Measurements from ENCODE around the gene IYD. TPM values are rescaled to one million over a fixed set of nuclear protein-coding genes. Genes with fewer than 3 reads are reported as not detected.

Gene IYD
- total and polyA plus RNA-seq, 9 of the 15 experiments (the other 6 are each of a cell fraction or from before 2014, with no cell fraction given) = not detected

GRCh38 chr6:150347845-150348244 lies 21.0 kb upstream of the IYD start:
- Histone ChIP-seq H2AFZ (ENCODE audit: low read depth, low read length) (no peak overlapping the region), H3K4me3 (no peak overlapping the region), H3K27ac (ENCODE audit: extremely low read depth, low read depth, low read length) (no peak overlapping the region), H3K79me2 (ENCODE audit: control insufficient read depth, insufficient read depth, low read length) (no peaks in the 10 kb centered on the region), H3K4me2 (ENCODE audit: insufficient read depth, low read length) (no peak overlapping the region), H3K36me3 (ENCODE audit: control insufficient read depth, insufficient read depth, low read length) (no peaks in the 10 kb centered on the region), H3K4me1 (replicated peaks in 1 of 2; ENCODE audit: control insufficient read depth in 2 of 2, insufficient read depth in 2 of 2, low read length in 2 of 2) (no peaks in the 10 kb centered on the region), H3K27me3 (ENCODE audit: control insufficient read depth in 2 of 2, insufficient read depth in 2 of 2, low read length in 2 of 2) (peaks cover 15 to 18% of the 10 kb centered on the region in 2 experiments; a peak in 4 of 5 replicates), H3K9me3 (replicated peaks; ENCODE audit: control insufficient read depth, insufficient read depth, low read depth, low read length) (no peaks in the 10 kb centered on the region), H3K9me1 (ENCODE audit: control insufficient read depth, insufficient read depth, low read length) (no peaks in the 10 kb centered on the region), H3K9ac (ENCODE audit: insufficient read depth in 1 of 2, low read depth in 2 of 2, low read length in 2 of 2) (no peak overlapping the region), H4K20me1 (replicated peaks; ENCODE audit: control insufficient read depth, insufficient read depth, low read length) (no peaks in the 10 kb centered on the region)
- no TSS peak for BruUV-seq (replicated peaks)
- in situ Hi-C loops (cut with MboI) = no loop called here
- DNase-seq (ENCODE audit: extremely low read depth in 1 of 4, low spot score in 3 of 4) (no peak), ATAC-seq (no peak), FAIRE-seq (no peak)
- 9% methylated on average over 5 of the region's 5 CpGs for WGBS (ENCODE audit: insufficient coverage, low coverage, missing lambda C conversion rate)
- TF ChIP-seq SPI1 (IDR thresholded peaks at IDR 0.05; ENCODE audit: borderline replicate concordance, low read depth, low read length) (peak; percentile 23; the same call in 1 of the 2 replicates), KLF16 (IDR thresholded peaks at IDR 0.05) (no peak)
- CTCF ChIA-PET (ENCODE audit: low intra/inter-chr PET ratio) = no interaction called here
- POLR2A ChIA-PET = no interaction called here
- intact Hi-C loops (cut with micrococcal nuclease) = no loop called here

- Histone ChIP-seq H3K27me3 (ENCODE audit: control insufficient read depth in 2 of 2, insufficient read depth in 2 of 2, low read length in 2 of 2) (peaks cover 15 to 17% of the 10 kb centered on the region in 2 experiments; a peak in 4 of 5 replicates), H3K79me2 (ENCODE audit: control insufficient read depth, insufficient read depth, low read length) (no peaks in the 10 kb centered on the region), H2AFZ (ENCODE audit: low read depth, low read length) (no peak overlapping the region), H3K27ac (ENCODE audit: extremely low read depth, low read depth, low read length) (no peak overlapping the region), H3K36me3 (ENCODE audit: control insufficient read depth, insufficient read depth, low read length) (no peaks in the 10 kb centered on the region), H4K20me1 (replicated peaks; ENCODE audit: control insufficient read depth, insufficient read depth, low read length) (no peaks in the 10 kb centered on the region), H3K4me1 (replicated peaks in 1 of 2; ENCODE audit: control insufficient read depth in 2 of 2, insufficient read depth in 2 of 2, low read length in 2 of 2) (no peaks in the 10 kb centered on the region), H3K9me1 (ENCODE audit: control insufficient read depth, insufficient read depth, low read length) (no peaks in the 10 kb centered on the region), H3K9ac (ENCODE audit: insufficient read depth in 1 of 2, low read depth in 2 of 2, low read length in 2 of 2) (no peak overlapping the region), H3K4me3 (no peak overlapping the region), H3K9me3 (replicated peaks; ENCODE audit: control insufficient read depth, insufficient read depth, low read depth, low read length) (no peaks in the 10 kb centered on the region), H3K4me2 (ENCODE audit: insufficient read depth, low read length) (no peak overlapping the region)
- ATAC-seq = no peak
- ChIA-PET POLR2A (interaction anchor here (2.2 kb wide), 1 partner anchor 9 kb away, joined by 5 read pairs; no protein-coding TSS in a partner anchor), CTCF (ENCODE audit: low intra/inter-chr PET ratio) (no interaction called here)
- no peak for DNase-seq (ENCODE audit: extremely low read depth in 1 of 4, low spot score in 3 of 4)
- intact Hi-C loops (cut with micrococcal nuclease) (no loop called here), in situ Hi-C loops (cut with MboI) (no loop called here)
- no peak for FAIRE-seq
- 8% methylated on average over 4 of the region's 4 CpGs for WGBS (ENCODE audit: insufficient coverage, low coverage, missing lambda C conversion rate)
- BruUV-seq (replicated peaks) = no TSS peak
- TF ChIP-seq ZNF280A (IDR thresholded peaks at IDR 0.05; ENCODE audit: low read depth, partially characterized antibody) = no peak
- no peak for TF ChIP-seq SRSF9 (IDR thresholded peaks at IDR 0.05; ENCODE audit: borderline replicate concordance, low read depth, low read length)
- no peak for TF ChIP-seq FOXK2 (conservative IDR thresholded peaks at IDR 0.05 in 1 of 2, IDR thresholded peaks at IDR 0.05 in 1 of 2; ENCODE audit: low read depth in 2 of 2)
- no peak for TF ChIP-seq E2F1 (CRISPR knock-in tag; IDR thresholded peaks at IDR 0.05)
- no peak for TF ChIP-seq SMARCA5 (IDR thresholded peaks at IDR 0.05)
- no peak for TF ChIP-seq SPI1 (IDR thresholded peaks at IDR 0.05; ENCODE audit: borderline replicate concordance, low read depth, low read length)
- TF ChIP-seq ZNF77 (CRISPR knock-in tag; IDR thresholded peaks at IDR 0.05) = no peak
- TF ChIP-seq TEAD4 (IDR thresholded peaks at IDR 0.05; ENCODE audit: low read length) = no peak
- TF ChIP-seq TEAD4 (CRISPR knock-in tag; IDR thresholded peaks at IDR 0.05; ENCODE audit: borderline replicate concordance) = no peak
- TF ChIP-seq CBFB (CRISPR knock-in tag; IDR thresholded peaks at IDR 0.05) = no peak
- TF ChIP-seq PTTG1 (tag; IDR thresholded peaks at IDR 0.05; ENCODE audit: low read depth) = no peak
- TF ChIP-seq ETS1 (conservative IDR thresholded peaks at IDR 0.05; ENCODE audit: control insufficient read depth, low read depth, low read length) = no peak
- no peak for TF ChIP-seq SNIP1 (IDR thresholded peaks at IDR 0.05; ENCODE audit: low read depth)
These were observed 19.3 kb upstream of the IYD start for GRCh38 chr6:150349546-150349945.

Data from K562 (cell line).